ENCODE measurements around the gene STARD8.

STARD8 gene

GRCh38 chrX:68691921-68692320 lies 44.5 kb downstream of the STARD8 start:
- in situ Hi-C loops (cut with MboI; ENCODE audit: low sequenced_read_pairs) = no loop called here

- in situ Hi-C loops (cut with MboI; ENCODE audit: low sequenced_read_pairs) = no loop called here
Measured at GRCh38 chrX:68692651-68693050, 45.2 kb downstream of the STARD8 start.

GRCh38 chrX:68693481-68694434 lies 46.3 kb downstream of the STARD8 start:
- in situ Hi-C loops (cut with MboI; ENCODE audit: low sequenced_read_pairs) = no loop called here

GRCh38 chrX:68694435-68695205 lies 47.2 kb downstream of the STARD8 start:
- in situ Hi-C loops (cut with MboI; ENCODE audit: low sequenced_read_pairs) = no loop called here

- in situ Hi-C loops (cut with MboI; ENCODE audit: low sequenced_read_pairs) = no loop called here
Measured at GRCh38 chrX:68695206-68695845, 47.9 kb downstream of the STARD8 start.

- in situ Hi-C loops (cut with MboI; ENCODE audit: low sequenced_read_pairs) = no loop called here
Measured at GRCh38 chrX:68696267-68696990, 49.0 kb downstream of the STARD8 start.

- in situ Hi-C loops (cut with MboI; ENCODE audit: low sequenced_read_pairs) = no loop called here
Measured at GRCh38 chrX:68697036-68697435, 49.6 kb downstream of the STARD8 start.

- in situ Hi-C loops (cut with MboI; ENCODE audit: low sequenced_read_pairs) = no loop called here
Measured at GRCh38 chrX:68697465-68698125, 50.1 kb downstream of the STARD8 start.

- in situ Hi-C loops (cut with MboI; ENCODE audit: low sequenced_read_pairs) = no loop called here
Measured at GRCh38 chrX:68698942-68699341, 51.5 kb downstream of the STARD8 start.

GRCh38 chrX:68699960-68700746 lies 52.7 kb downstream of the STARD8 start:
- in situ Hi-C loops (cut with MboI; ENCODE audit: low sequenced_read_pairs) = loop anchor here (25.0 kb wide), 1 partner anchor 188 kb away; no protein-coding TSS in a partner anchor

GRCh38 chrX:68703369-68703768 lies 55.9 kb downstream of the STARD8 start:
- in situ Hi-C loops (cut with MboI; ENCODE audit: low sequenced_read_pairs) = loop anchor here (25.0 kb wide), 1 partner anchor 191 kb away; no protein-coding TSS in a partner anchor

GRCh38 chrX:68703846-68704245 lies 56.4 kb downstream of the STARD8 start:
- in situ Hi-C loops (cut with MboI; ENCODE audit: low sequenced_read_pairs) = loop anchor here (25.0 kb wide), 1 partner anchor 192 kb away; no protein-coding TSS in a partner anchor

GRCh38 chrX:68705986-68706385 lies 58.5 kb downstream of the STARD8 start:
- in situ Hi-C loops (cut with MboI; ENCODE audit: low sequenced_read_pairs) = loop anchor here (25.0 kb wide), 1 partner anchor 194 kb away; no protein-coding TSS in a partner anchor

- in situ Hi-C loops (cut with MboI; ENCODE audit: low sequenced_read_pairs) = loop anchor here (25.0 kb wide), 1 partner anchor 196 kb away; no protein-coding TSS in a partner anchor
Measured at GRCh38 chrX:68708503-68709290, 61.2 kb downstream of the STARD8 start.

GRCh38 chrX:68710870-68711576 lies 63.6 kb downstream of the STARD8 start:
- in situ Hi-C loops (cut with MboI; ENCODE audit: low sequenced_read_pairs) = loop anchor here (25.0 kb wide), 1 partner anchor 199 kb away; no protein-coding TSS in a partner anchor

- in situ Hi-C loops (cut with MboI; ENCODE audit: low sequenced_read_pairs) = loop anchor here (25.0 kb wide), 1 partner anchor 200 kb away; no protein-coding TSS in a partner anchor
Measured at GRCh38 chrX:68711845-68712244, 64.4 kb downstream of the STARD8 start.

- in situ Hi-C loops (cut with MboI; ENCODE audit: low sequenced_read_pairs) = loop anchor here (25.0 kb wide), 1 partner anchor 203 kb away; no protein-coding TSS in a partner anchor
Measured at GRCh38 chrX:68714856-68715255, 67.4 kb downstream of the STARD8 start.
